Measurements from ENCODE around the gene COL4A4.

COL4A4 gene

DNA sequence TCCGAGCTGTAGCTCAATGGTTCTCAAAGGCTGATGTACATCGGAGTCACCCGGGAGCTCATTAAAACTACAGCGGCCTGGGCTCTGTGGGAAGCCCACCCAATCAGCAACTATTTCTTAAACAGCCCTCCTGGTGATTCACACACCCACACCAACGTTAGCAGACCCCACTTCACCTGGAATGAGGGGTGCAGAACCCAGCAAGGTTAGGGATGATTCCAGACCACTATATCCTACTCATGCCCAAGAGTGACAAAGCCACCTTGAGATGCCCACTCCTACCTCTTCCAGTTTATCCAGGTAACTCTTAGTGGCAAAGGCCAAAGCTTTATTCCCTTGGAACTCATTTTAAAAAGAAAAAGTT is 178.4 kb downstream of the COL4A4 start:
- TF ChIP-seq, protein P1, sequence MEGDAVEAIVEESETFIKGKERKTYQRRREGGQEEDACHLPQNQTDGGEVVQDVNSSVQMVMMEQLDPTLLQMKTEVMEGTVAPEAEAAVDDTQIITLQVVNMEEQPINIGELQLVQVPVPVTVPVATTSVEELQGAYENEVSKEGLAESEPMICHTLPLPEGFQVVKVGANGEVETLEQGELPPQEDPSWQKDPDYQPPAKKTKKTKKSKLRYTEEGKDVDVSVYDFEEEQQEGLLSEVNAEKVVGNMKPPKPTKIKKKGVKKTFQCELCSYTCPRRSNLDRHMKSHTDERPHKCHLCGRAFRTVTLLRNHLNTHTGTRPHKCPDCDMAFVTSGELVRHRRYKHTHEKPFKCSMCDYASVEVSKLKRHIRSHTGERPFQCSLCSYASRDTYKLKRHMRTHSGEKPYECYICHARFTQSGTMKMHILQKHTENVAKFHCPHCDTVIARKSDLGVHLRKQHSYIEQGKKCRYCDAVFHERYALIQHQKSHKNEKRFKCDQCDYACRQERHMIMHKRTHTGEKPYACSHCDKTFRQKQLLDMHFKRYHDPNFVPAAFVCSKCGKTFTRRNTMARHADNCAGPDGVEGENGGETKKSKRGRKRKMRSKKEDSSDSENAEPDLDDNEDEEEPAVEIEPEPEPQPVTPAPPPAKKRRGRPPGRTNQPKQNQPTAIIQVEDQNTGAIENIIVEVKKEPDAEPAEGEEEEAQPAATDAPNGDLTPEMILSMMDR (IDR thresholded peaks at IDR 0.05; ENCODE audit: low read depth, low read length), result no peak
- H3K4me3 ChIP-seq (ENCODE audit: low read depth, low read length), result no peak overlapping the region

DNA sequence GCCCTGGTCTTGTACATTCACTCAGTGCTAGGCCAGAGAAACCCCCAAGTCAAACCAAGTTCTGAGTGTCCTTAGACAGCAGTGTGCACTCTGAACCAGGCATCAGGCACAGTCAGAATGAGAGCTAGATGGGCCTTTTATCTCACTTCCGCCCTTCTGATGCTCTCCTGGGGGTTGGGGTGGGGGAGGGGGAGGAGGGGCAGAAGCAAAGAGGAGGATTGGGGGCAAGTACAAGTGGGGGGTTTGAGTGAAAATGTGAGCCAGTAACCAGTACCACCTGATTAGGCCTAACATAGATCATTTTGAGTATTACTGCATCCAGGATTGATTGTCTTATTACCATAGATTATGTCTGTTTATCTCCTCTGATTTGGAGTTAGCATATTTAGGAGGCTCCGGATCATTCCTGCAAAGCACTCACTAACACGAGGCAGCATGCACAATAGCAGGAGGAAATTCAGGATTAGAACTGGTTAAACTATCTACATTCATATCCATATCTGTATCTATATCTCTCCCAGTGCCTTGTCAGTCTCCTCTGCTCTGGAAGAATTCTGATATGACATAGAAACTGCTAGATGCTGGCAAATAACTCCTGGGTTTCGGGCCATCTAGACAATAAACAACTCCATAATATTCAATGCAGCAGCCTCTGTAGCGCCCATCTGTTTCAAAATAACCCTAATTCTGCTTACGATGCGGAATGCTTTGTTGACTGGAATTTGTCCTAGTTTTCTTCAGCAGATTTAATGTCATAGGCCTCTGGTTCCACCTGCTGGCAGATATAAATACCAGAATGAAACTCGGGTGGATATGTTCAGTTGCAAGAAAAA is 179.0 kb downstream of the COL4A4 start:
- no peak overlapping the region for H3K4me3 ChIP-seq (ENCODE audit: low read depth, low read length)
- TF ChIP-seq, protein P1 (IDR thresholded peaks at IDR 0.05; ENCODE audit: low read depth, low read length), result peak; percentile 45; the same call in 1 of the 2 replicates

- H3K4me3 ChIP-seq (ENCODE audit: low read depth, low read length), result no peak overlapping the region
- TF ChIP-seq, protein P1 (IDR thresholded peaks at IDR 0.05; ENCODE audit: low read depth, low read length), result no peak
Measured at GRCh38 chr2:226983895-226984749, 179.9 kb downstream of the COL4A4 start.

GRCh38 chr2:226981791-226982326 is 182.1 kb downstream of the COL4A4 start:
- TF ChIP-seq, protein P1 (IDR thresholded peaks at IDR 0.05; ENCODE audit: low read depth, low read length), result no peak
- H3K4me3 ChIP-seq (ENCODE audit: low read depth, low read length), result no peak overlapping the region

DNA sequence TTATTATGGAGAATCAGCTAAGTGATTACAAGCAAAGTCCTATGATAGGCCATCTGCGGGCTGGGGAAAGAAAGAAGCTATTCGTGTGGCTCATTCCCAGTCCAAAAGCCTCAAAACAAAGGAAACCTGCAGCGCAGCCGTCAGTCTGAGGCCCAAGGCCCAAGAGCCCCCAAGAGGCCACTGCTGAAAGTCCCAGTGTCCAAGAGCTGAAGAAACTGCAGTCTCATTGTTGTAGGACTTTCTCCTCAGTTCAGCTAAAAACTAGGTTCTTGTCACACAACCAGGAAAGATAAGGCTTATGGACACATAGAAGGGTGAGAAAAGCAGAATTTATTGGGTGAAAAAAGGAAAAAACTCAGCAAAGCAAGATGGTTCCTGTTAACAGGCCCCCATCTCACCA is 185.0 kb downstream of the COL4A4 start:
- H3K4me3 ChIP-seq (ENCODE audit: low read depth, low read length), result no peak overlapping the region
- TF ChIP-seq, protein P1 (IDR thresholded peaks at IDR 0.05; ENCODE audit: low read depth, low read length), result no peak

DNA sequence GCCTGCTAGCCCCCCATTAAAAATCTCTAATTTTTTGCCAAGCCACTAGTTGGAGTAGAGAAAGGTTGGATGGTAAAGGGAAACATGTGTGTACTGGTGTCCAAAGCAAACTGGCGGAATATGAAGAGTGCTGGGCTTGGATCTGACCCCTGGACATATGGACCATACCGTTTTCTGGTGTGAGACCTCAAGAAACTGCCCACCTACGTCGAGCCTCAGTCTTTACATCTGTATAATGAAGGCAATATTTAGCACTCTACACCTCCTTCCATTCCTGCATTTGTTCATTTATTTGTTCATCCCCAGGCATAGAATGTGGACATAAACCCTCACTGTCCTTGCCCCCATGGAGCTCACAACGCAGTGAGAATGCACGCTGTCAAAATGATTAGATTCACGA is 185.7 kb downstream of the COL4A4 start:
- H3K4me3 ChIP-seq (ENCODE audit: low read depth, low read length), result no peak overlapping the region
- TF ChIP-seq, protein P1 (IDR thresholded peaks at IDR 0.05; ENCODE audit: low read depth, low read length), result no peak

All from WI38 (cell line).